Stomach (tissue), 4 donors: ENCODE results near the gene TAC1.

Experiments used
- EP300 ChIP-seq: sonication (generic); formaldehyde crosslinking; IDR thresholded peaks from one replicate; pipeline ENCODE4 v1.6.1; 2017; ENCODE audit warnings: antibody characterized with exemption
- POLR2AphosphoS5 ChIP-seq, 3 donors: sonication (generic); formaldehyde crosslinking; IDR thresholded peaks; one replicate each; pipeline ENCODE4 v1.6.1; 2016; ENCODE audit warnings: antibody characterized with exemption in 3 of 3
- TF ChIP-seq, protein P1 (sequence below), 7 experiments: fragments of 450-650 bp in 4 of 7; fragments of 200-600 bp in 3 of 7; sonication (generic) in 3 of 7; IDR thresholded peaks; one replicate each; pipeline ENCODE4 v1.5.1; 2016 to 2019; ENCODE audit warnings: antibody characterized with exemption in 7 of 7, control low read depth in 2 of 7, mild to moderate bottlenecking in 1 of 7

DNA sequence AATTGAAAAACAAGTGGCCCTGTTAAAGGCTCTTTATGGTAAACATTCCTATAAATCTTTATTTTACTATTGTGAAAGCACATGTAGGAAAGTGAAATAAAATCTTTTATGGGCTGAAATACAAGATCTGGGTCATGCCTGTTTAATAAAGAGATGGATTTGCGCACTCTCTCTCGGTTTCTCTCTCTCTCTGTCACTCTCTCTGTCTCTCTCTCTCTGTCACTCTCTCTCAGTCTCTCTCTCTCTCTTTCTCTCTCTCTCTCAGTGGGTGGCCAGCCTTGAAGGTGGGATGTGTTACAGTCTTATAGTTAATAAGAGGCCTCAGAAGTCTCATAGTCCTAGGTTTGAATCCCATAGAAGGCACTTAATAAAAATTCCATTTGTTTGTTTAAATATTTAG lies 2.4 kb downstream of the TAC1 start:
- TF ChIP-seq, protein P1, sequence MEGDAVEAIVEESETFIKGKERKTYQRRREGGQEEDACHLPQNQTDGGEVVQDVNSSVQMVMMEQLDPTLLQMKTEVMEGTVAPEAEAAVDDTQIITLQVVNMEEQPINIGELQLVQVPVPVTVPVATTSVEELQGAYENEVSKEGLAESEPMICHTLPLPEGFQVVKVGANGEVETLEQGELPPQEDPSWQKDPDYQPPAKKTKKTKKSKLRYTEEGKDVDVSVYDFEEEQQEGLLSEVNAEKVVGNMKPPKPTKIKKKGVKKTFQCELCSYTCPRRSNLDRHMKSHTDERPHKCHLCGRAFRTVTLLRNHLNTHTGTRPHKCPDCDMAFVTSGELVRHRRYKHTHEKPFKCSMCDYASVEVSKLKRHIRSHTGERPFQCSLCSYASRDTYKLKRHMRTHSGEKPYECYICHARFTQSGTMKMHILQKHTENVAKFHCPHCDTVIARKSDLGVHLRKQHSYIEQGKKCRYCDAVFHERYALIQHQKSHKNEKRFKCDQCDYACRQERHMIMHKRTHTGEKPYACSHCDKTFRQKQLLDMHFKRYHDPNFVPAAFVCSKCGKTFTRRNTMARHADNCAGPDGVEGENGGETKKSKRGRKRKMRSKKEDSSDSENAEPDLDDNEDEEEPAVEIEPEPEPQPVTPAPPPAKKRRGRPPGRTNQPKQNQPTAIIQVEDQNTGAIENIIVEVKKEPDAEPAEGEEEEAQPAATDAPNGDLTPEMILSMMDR (IDR thresholded peaks at IDR 0.05): no peak
- TF ChIP-seq EP300: no peak
- no peak for TF ChIP-seq POLR2AphosphoS5 (IDR thresholded peaks at IDR 0.05)
